H9 (cell line): ENCODE measurements around the gene ADTRP. TPM values are rescaled to one million over a fixed set of nuclear protein-coding genes. Genes with fewer than 3 reads are reported as not detected.

Source experiments
- DNase-seq: peaks from one replicate; pipeline ENCODE4 v3.0.0-alpha.2; 2017
- H2AFZ ChIP-seq: one replicate; pipeline ENCODE4 v1.6.1; 2013; ENCODE audit warnings: mild to moderate bottlenecking, low read length, control low read depth, moderate library complexity
- H2AK5ac ChIP-seq: 2 replicates; pipeline ENCODE4 v1.6.1; 2013; ENCODE audit warnings: low read length, control low read depth, mixed read lengths; ENCODE audit not compliant: insufficient read length
- H2BK120ac ChIP-seq: one replicate; pipeline ENCODE4 v1.6.1; 2013; ENCODE audit warnings: low read depth, mild to moderate bottlenecking, low read length, control low read depth, inconsistent platforms; ENCODE audit not compliant: poor library complexity, severe bottlenecking
- H2BK12ac ChIP-seq: 2 replicates; pipeline ENCODE4 v1.6.1; 2013; ENCODE audit warnings: low read length, control low read depth, mixed read lengths, low read depth; ENCODE audit not compliant: insufficient read length
- H2BK15ac ChIP-seq: 2 replicates; pipeline ENCODE4 v1.6.1; 2013; ENCODE audit warnings: low read depth, low read length, control low read depth
- H2BK20ac ChIP-seq: one replicate; pipeline ENCODE4 v1.6.1; 2013; ENCODE audit warnings: low read depth, mild to moderate bottlenecking, low read length, control low read depth, inconsistent platforms; ENCODE audit not compliant: poor library complexity, severe bottlenecking
- H2BK5ac ChIP-seq: 2 replicates; pipeline ENCODE4 v1.6.1; 2013; ENCODE audit warnings: low read length, control low read depth, mixed read lengths; ENCODE audit not compliant: insufficient read length
- H3K14ac ChIP-seq: 2 replicates; pipeline ENCODE4 v1.6.1; 2013; ENCODE audit warnings: low read length, control low read depth; ENCODE audit not compliant: insufficient read depth
- H3K18ac ChIP-seq: 2 replicates; pipeline ENCODE4 v1.6.1; 2013; ENCODE audit warnings: low read depth, mild to moderate bottlenecking, mixed read lengths, low read length, control low read depth; ENCODE audit not compliant: insufficient read length
- H3K23ac ChIP-seq: 2 replicates; pipeline ENCODE4 v1.6.1; 2013; ENCODE audit warnings: low read length, control low read depth, mixed read lengths, low read depth; ENCODE audit not compliant: insufficient read length
- H3K23me2 ChIP-seq: 2 replicates; pipeline ENCODE4 v1.6.1; 2013; ENCODE audit warnings: low read depth, mild to moderate bottlenecking, mixed read lengths, low read length, control low read depth; ENCODE audit not compliant: insufficient read length, poor library complexity, severe bottlenecking
- H3K27ac ChIP-seq: 2 replicates; pipeline ENCODE4 v1.5.1; 2013; ENCODE audit warnings: low read length, control low read depth, mixed read lengths, low read depth; ENCODE audit not compliant: insufficient read length
- H3K27me3 ChIP-seq: 2 replicates; pipeline ENCODE4 v1.6.1; 2013; ENCODE audit warnings: low read length, control low read depth, inconsistent platforms; ENCODE audit not compliant: insufficient read depth
- H3K4ac ChIP-seq: 2 replicates; pipeline ENCODE4 v1.6.1; 2013; ENCODE audit warnings: low read depth, mild to moderate bottlenecking, control low read depth, inconsistent platforms, low read length, moderate library complexity
- H3K4me1 ChIP-seq: 2 replicates; pipeline ENCODE4 v1.6.1; 2013; ENCODE audit warnings: low read length, control low read depth, inconsistent platforms; ENCODE audit not compliant: insufficient read depth
- H3K4me2 ChIP-seq: 2 replicates; pipeline ENCODE4 v1.6.1; 2013; ENCODE audit warnings: low read length, control low read depth, mixed read lengths; ENCODE audit not compliant: insufficient read length, insufficient read depth
- H3K56ac ChIP-seq: 2 replicates; pipeline ENCODE4 v1.6.1; 2013; ENCODE audit warnings: low read depth, mild to moderate bottlenecking, mixed read lengths, low read length, control low read depth; ENCODE audit not compliant: insufficient read length
- H3K79me1 ChIP-seq: 2 replicates; pipeline ENCODE4 v1.6.1; 2013; ENCODE audit warnings: low read depth, mild to moderate bottlenecking, moderate library complexity, low read length, control low read depth, inconsistent platforms; ENCODE audit not compliant: insufficient read depth, poor library complexity, severe bottlenecking
- H3K79me2 ChIP-seq: 2 replicates; pipeline ENCODE4 v1.6.1; 2013; ENCODE audit warnings: low read length, control low read depth, inconsistent platforms; ENCODE audit not compliant: insufficient read depth
- H3K9ac ChIP-seq: 2 replicates; pipeline ENCODE4 v1.6.1; 2013; ENCODE audit warnings: low read length, control low read depth, mixed read lengths; ENCODE audit not compliant: insufficient read length; ENCODE audit errors: extremely low read depth
- H3K9me3 ChIP-seq: one replicate; pipeline ENCODE4 v1.6.1; 2013; ENCODE audit warnings: low read depth, low read length, inconsistent platforms; ENCODE audit not compliant: control insufficient read depth
- H3T11ph ChIP-seq: one replicate; pipeline ENCODE4 v1.6.1; 2013; ENCODE audit warnings: mild to moderate bottlenecking, low read length, control low read depth, inconsistent platforms
- H4K20me1 ChIP-seq: one replicate; pipeline ENCODE4 v1.6.1; 2013; ENCODE audit not compliant: control insufficient read depth, insufficient read length, insufficient read depth
- H4K5ac ChIP-seq: 2 replicates; pipeline ENCODE4 v1.6.1; 2013; ENCODE audit warnings: low read depth, mild to moderate bottlenecking, mixed read lengths, low read length, control low read depth; ENCODE audit not compliant: insufficient read length
- H4K8ac ChIP-seq: replicated peaks from 2 replicates; pipeline ENCODE4 v1.6.1; 2013; ENCODE audit warnings: low read length, control low read depth, mixed read lengths, low read depth; ENCODE audit not compliant: insufficient read length
- H4K91ac ChIP-seq: 2 replicates; pipeline ENCODE4 v1.6.1; 2013; ENCODE audit warnings: low read depth, mild to moderate bottlenecking, moderate library complexity, mixed read lengths, low read length, control low read depth; ENCODE audit not compliant: insufficient read length
- H3K27ac Mint-ChIP-seq, 3 experiments: 2 replicates in 2 of 3; 3 replicates in 1 of 3; pipeline ENCODE4 v1.8.0; 2020 to 2021; ENCODE audit warnings: mixed read lengths in 3 of 3, mild to moderate bottlenecking in 1 of 3, moderate library complexity in 1 of 3
- H3K27me3 Mint-ChIP-seq: 2 replicates; pipeline ENCODE4 v1.8.0; 2021; ENCODE audit warnings: low read depth, mild to moderate bottlenecking, moderate library complexity, mixed read lengths
- H3K36me3 Mint-ChIP-seq, 3 experiments: 2 replicates in 2 of 3; 3 replicates in 1 of 3; pipeline ENCODE4 v1.8.0; 2020 to 2021; ENCODE audit warnings: low read depth in 3 of 3, mixed read lengths in 3 of 3; ENCODE audit not compliant: insufficient read depth in 1 of 3
- H3K4me1 Mint-ChIP-seq, 2 experiments: 2 replicates each; pipeline ENCODE4 v1.8.0; 2020; ENCODE audit warnings: mixed read lengths in 2 of 2
- H3K4me3 Mint-ChIP-seq, 2 experiments: 2 replicates in 1 of 2; 3 replicates in 1 of 2; pipeline ENCODE4 v1.8.0; 2020 to 2021; ENCODE audit warnings: mild to moderate bottlenecking in 2 of 2, mixed read lengths in 2 of 2, moderate library complexity in 1 of 2
- H3K9me3 Mint-ChIP-seq, 2 experiments: 2 replicates in 1 of 2; 3 replicates in 1 of 2; pipeline ENCODE4 v1.8.0; 2020; ENCODE audit warnings: mild to moderate bottlenecking in 2 of 2, mixed read lengths in 2 of 2, moderate library complexity in 1 of 2
- CTCF ChIP-seq: fragments of 200-600 bp; sonication (generic); conservative IDR thresholded peaks from 3 replicates; pipeline ENCODE4 v1.8.0; 2021; ENCODE audit warnings: antibody characterized with exemption, mild to moderate bottlenecking
- WGBS: extraction: QIAGEN DNeasy Blood & Tissue Kit; methylation state at CpG from one replicate; pipeline ENCODE4 v1.1.7; 2013; ENCODE audit warnings: missing lambda C conversion rate, low lambda C conversion rate, mixed read lengths; ENCODE audit not compliant: insufficient read length; ENCODE audit errors: extremely low coverage; 5-methylcytosine and 5-hydroxymethylcytosine counted together
- total RNA-seq: library from RNA; stranded (reverse); gene quantifications from 2 replicates; pipeline ENCODE4 v1.2.1, GENCODE V29; 2021

ADTRP gene
- total RNA-seq, 1 experiment from 2014 or later: not detected

GRCh38 chr6:11782524-11782923, 3.9 kb upstream of the ADTRP start:
- no peak for TF ChIP-seq CTCF
- no peak overlapping the region for H3K4me3 Mint-ChIP-seq
- no peak for DNase-seq
- H4K20me1 ChIP-seq: no peaks in the 10 kb centered on the region
- no CpG with 5 or more reads among the region's 4 CpGs for WGBS
- H2BK12ac ChIP-seq: no peak overlapping the region
- H3K9me3 ChIP-seq: no peaks in the 10 kb centered on the region
- H3K4me1 Mint-ChIP-seq: peaks cover 15 to 22% of the 10 kb centered on the region in 2 experiments
- no peak overlapping the region for H3K18ac ChIP-seq
- no peak overlapping the region for H2AK5ac ChIP-seq
- no peaks in the 10 kb centered on the region for H3K79me1 ChIP-seq
- peaks cover 6% of the 10 kb centered on the region; the same call in 1 of the 2 replicates for H3K4me1 ChIP-seq
- H3K23ac ChIP-seq: no peak overlapping the region
- no peak overlapping the region for H4K5ac ChIP-seq
- no peak overlapping the region for H3K27ac ChIP-seq
- H3K23me2 ChIP-seq: no peaks in the 10 kb centered on the region
- H2BK120ac ChIP-seq: no peak overlapping the region
- no peak overlapping the region for H3K9ac ChIP-seq
- H2BK15ac ChIP-seq: no peak overlapping the region
- no peak overlapping the region for H2BK20ac ChIP-seq
- H3K27me3 Mint-ChIP-seq: no peaks in the 10 kb centered on the region; the same call in 1 of the 2 replicates
- H3K27me3 ChIP-seq: no peaks in the 10 kb centered on the region
- no peak overlapping the region for H2AFZ ChIP-seq
- H4K91ac ChIP-seq: no peak overlapping the region
- H3K79me2 ChIP-seq: no peaks in the 10 kb centered on the region
- H4K8ac ChIP-seq: no peak overlapping the region
- H3K36me3 Mint-ChIP-seq: no peaks in the 10 kb centered on the region
- no peak overlapping the region for H3K4ac ChIP-seq
- H3K9me3 Mint-ChIP-seq: peaks cover 0 to 7% of the 10 kb centered on the region in 2 experiments; a peak in 1 of 5 replicates
- no peak overlapping the region for H3K56ac ChIP-seq
- no peak overlapping the region for H3K4me2 ChIP-seq
- no peak overlapping the region for H3T11ph ChIP-seq
- H3K14ac ChIP-seq: no peak overlapping the region
- no peak overlapping the region for H2BK5ac ChIP-seq
- no peak overlapping the region for H3K27ac Mint-ChIP-seq
